GM23248 (cell line): ENCODE measurements around the gene KLB. TPM values are rescaled to one million over a fixed set of nuclear protein-coding genes. Genes with fewer than 3 reads are reported as not detected.
A peak's percentile ranks its signal among the peaks of the same experiment; 100 is the strongest.

Experiments used
- DNase-seq: peaks from one replicate; pipeline ENCODE4 v3.0.0-alpha.2; 2015
- H2AFZ ChIP-seq: fragments of 200-600 bp; sonication (generic); 2 replicates; pipeline ENCODE4 v1.6.1; 2016; ENCODE audit warnings: antibody characterized with exemption
- H3F3A ChIP-seq: fragments of 200-600 bp; sonication (generic); 2 replicates; pipeline ENCODE4 v1.6.1; 2016; ENCODE audit warnings: mild to moderate bottlenecking, antibody characterized with exemption, mixed run types; ENCODE audit not compliant: insufficient read depth
- H3K27ac ChIP-seq: fragments of 200-600 bp; sonication (generic); 2 replicates; pipeline ENCODE4 v1.5.1; 2016; ENCODE audit warnings: mild to moderate bottlenecking
- H3K27me3 ChIP-seq: fragments of 200-600 bp; sonication (generic); replicated peaks from 2 replicates; pipeline ENCODE4 v1.6.1; 2016; ENCODE audit warnings: mild to moderate bottlenecking; ENCODE audit not compliant: insufficient read depth
- H3K36me3 ChIP-seq: fragments of 200-600 bp; sonication (generic); 2 replicates; pipeline ENCODE4 v1.6.1; 2016; ENCODE audit warnings: low read depth, mild to moderate bottlenecking
- H3K4me1 ChIP-seq: fragments of 200-600 bp; sonication (generic); 2 replicates; pipeline ENCODE4 v1.6.1; 2016; ENCODE audit warnings: mild to moderate bottlenecking; ENCODE audit not compliant: insufficient read depth
- H3K4me2 ChIP-seq: fragments of 200-600 bp; sonication (generic); one replicate; pipeline ENCODE4 v1.6.1; 2016; ENCODE audit warnings: mild to moderate bottlenecking; ENCODE audit not compliant: unreplicated experiment
- H3K4me3 ChIP-seq: fragments of 200-600 bp; sonication (generic); 2 replicates; pipeline ENCODE4 v1.5.1; 2016; ENCODE audit warnings: mild to moderate bottlenecking
- H3K79me2 ChIP-seq: fragments of 200-600 bp; sonication (generic); 2 replicates; pipeline ENCODE4 v1.6.1; 2016; ENCODE audit warnings: mild to moderate bottlenecking; ENCODE audit not compliant: insufficient read depth
- H3K9ac ChIP-seq: fragments of 200-600 bp; sonication (generic); 2 replicates; pipeline ENCODE4 v1.6.1; 2016; ENCODE audit warnings: mild to moderate bottlenecking
- H3K9me2 ChIP-seq: fragments of 200-600 bp; sonication (generic); 2 replicates; pipeline ENCODE4 v1.6.1; 2016; ENCODE audit warnings: mixed run types, mild to moderate bottlenecking, moderate library complexity; ENCODE audit not compliant: insufficient read depth
- H3K9me3 ChIP-seq: fragments of 200-600 bp; sonication (generic); one replicate; pipeline ENCODE4 v1.6.1; 2017; ENCODE audit warnings: low read depth
- H4K20me1 ChIP-seq: fragments of 200-600 bp; sonication (generic); 2 replicates; pipeline ENCODE4 v1.6.0; 2016; ENCODE audit not compliant: insufficient read depth
- EZH2 ChIP-seq: fragments of 200-600 bp; sonication (generic); IDR thresholded peaks from 2 replicates; pipeline ENCODE4 v1.6.1; 2018; ENCODE audit warnings: antibody characterized with exemption, mild to moderate bottlenecking; ENCODE audit not compliant: insufficient read depth, poor library complexity, severe bottlenecking
- EZH2phosphoT487 ChIP-seq: fragments of 200-600 bp; sonication (generic); IDR thresholded peaks from 2 replicates; pipeline ENCODE4 v1.6.1; 2018; ENCODE audit warnings: antibody characterized with exemption, moderate library complexity, mild to moderate bottlenecking, low read depth; ENCODE audit not compliant: insufficient read depth
- WGBS, 2 experiments: methylation state at CpG; one replicate each; pipeline ENCODE4 v1.1.6; 2015 to 2017; ENCODE audit warnings: low lambda C conversion rate in 2 of 2, low coverage in 1 of 2; ENCODE audit errors: missing lambda C conversion rate in 2 of 2; 5-methylcytosine and 5-hydroxymethylcytosine counted together
- in situ Hi-C: fragments of 300-500 bp; cut with MboI; formaldehyde crosslinking; loops from 2 replicates; pipeline ENCODE4 v1.15.0; 2020
- polyA plus RNA-seq: library from polyadenylated mRNA; unstranded; fragments of >200 nt; fragmentation: Nextera tagmentation; extraction: Ambion mirVana; gene quantifications from 2 replicates; pipeline ENCODE4 v1.2.1, GENCODE V29; 2016
- total RNA-seq: library from RNA; depleted of rRNA; stranded (reverse); fragments of >200 nt; shearing (Covaris generic); gene quantifications from 2 replicates; pipeline ENCODE4 v1.2.3, GENCODE V29; 2014

Gene KLB
- total and polyA plus RNA-seq, 2 experiments from 2014 or later, result not detected

DNA sequence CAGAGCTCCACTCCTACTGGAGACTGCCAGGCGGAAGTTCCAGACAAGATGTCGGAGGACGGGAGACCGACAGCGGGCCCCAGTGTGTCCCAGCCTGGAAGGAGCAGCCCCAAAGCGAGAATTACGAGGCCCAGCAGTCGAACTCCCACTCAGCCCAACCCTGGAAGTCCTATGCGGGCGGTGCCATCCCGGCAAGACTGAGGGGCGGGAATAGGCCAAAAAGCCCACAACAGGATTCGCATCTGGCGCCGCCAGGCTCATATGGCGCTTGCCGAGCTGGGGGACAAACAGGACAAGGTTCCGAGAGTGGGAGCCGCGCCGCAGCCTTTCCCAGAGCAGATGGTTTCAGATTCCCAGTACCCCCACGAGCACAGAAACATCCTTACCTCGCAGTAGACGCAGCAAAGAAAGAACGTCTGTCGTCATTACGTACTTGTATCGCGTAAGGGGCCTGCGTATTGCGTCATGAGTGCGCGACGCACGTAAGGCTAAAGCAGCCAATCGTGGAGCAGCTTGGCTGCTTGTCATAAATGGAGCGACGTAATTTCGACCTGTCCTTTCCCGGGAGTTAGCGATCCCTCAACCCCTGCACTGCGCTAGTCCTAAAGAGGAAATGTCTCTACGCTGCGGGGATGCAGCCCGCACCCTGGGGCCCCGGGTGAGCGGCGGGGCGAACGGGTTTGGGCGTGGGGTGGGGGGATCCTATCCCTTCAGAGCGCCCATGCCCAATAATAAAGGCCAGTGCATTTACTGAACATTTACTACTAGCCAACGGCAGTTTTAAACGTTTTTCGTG, 52.0 kb downstream of the KLB start, which contains the start of the genes LIAS and RPL9:
Gene LIAS, plus strand, starts transcription at position 552 of the 796 bp plus-strand sequence. Its CDS starts 62 bp downstream, at position 614.
Gene RPL9, minus strand, starts transcription at position 418 of the 796 bp plus-strand sequence. CDS start 483 bp downstream, outside the sequence.
- Histone ChIP-seq H3K79me2 (peaks cover 59% of the 10 kb centered on the region), H4K20me1 (peaks cover 22% of the 10 kb centered on the region), H3K4me2 (peak within 1 kb of the TSS; percentile 98), H3K9ac (peak within 1 kb of the TSS; percentile 98), H3K27me3 (no peaks in the 10 kb centered on the region), H3K9me3 (no peaks in the 10 kb centered on the region), H2AFZ (peak within 1 kb of the TSS; percentile 97), H3K27ac (peak within 1 kb of the TSS; percentile 90), H3K9me2 (no peaks in the 10 kb centered on the region), H3F3A (peaks cover 58% of the 10 kb centered on the region), H3K36me3 (peaks cover 44% of the 10 kb centered on the region), H3K4me1 (peaks cover 24% of the 10 kb centered on the region), H3K4me3 (peak within 1 kb of the TSS; percentile 92)
- 1% methylated on average over 55 of the region's 55 CpGs for WGBS, 2 experiments
- in situ Hi-C loops, result no loop called here
- TF ChIP-seq EZH2phosphoT487, result no peak
- peak; percentile 98 for DNase-seq

DNA sequence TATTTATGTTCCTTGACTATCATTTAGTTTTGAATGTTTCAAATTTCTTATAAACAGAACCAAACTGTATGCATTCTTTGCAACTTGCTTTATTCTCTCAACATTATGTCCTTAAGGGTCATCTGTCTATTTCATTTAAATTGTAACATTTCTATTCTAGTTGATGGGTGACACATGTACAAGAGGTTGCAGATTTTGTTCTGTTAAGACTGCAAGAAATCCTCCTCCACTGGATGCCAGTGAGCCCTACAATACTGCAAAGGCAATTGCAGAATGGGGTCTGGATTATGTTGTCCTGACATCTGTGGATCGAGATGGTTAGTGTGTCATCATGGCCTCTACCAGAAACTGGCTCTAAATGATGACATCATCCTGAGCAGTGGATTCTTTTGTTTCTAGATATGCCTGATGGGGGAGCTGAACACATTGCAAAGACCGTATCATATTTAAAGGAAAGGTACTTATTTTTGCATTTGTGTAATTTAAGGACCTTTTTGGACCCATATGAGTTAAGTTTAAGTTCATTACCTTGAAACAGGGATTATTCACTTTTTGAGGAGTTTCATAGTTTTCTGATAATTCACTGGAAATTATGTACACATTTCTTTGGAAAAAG, 58.3 kb downstream of the KLB start:
- H3F3A ChIP-seq, result peaks cover 23% of the 10 kb centered on the region
- no peaks in the 10 kb centered on the region for H3K9me2 ChIP-seq
- TF ChIP-seq EZH2 (no peak), EZH2phosphoT487 (no peak)
- peak overlapping the region; percentile 61 for H3K9ac ChIP-seq
- H3K4me1 ChIP-seq, result peaks cover 11% of the 10 kb centered on the region
- peak; percentile 93 for DNase-seq
- in situ Hi-C loops, result no loop called here
- peak overlapping the region; percentile 96 for H2AFZ ChIP-seq
- H3K79me2 ChIP-seq, result peaks cover 18% of the 10 kb centered on the region
- WGBS, 2 experiments, result 2 to 5% methylated on average over 2 of the region's 2 CpGs
- peak overlapping the region; percentile 68 for H3K27ac ChIP-seq
- H4K20me1 ChIP-seq, result no peaks in the 10 kb centered on the region
- peak overlapping the region; percentile 55 for H3K4me2 ChIP-seq
- no peaks in the 10 kb centered on the region for H3K36me3 ChIP-seq
- no peaks in the 10 kb centered on the region for H3K9me3 ChIP-seq
- peak overlapping the region; percentile 39 for H3K4me3 ChIP-seq
- H3K27me3 ChIP-seq, result no peaks in the 10 kb centered on the region

DNA sequence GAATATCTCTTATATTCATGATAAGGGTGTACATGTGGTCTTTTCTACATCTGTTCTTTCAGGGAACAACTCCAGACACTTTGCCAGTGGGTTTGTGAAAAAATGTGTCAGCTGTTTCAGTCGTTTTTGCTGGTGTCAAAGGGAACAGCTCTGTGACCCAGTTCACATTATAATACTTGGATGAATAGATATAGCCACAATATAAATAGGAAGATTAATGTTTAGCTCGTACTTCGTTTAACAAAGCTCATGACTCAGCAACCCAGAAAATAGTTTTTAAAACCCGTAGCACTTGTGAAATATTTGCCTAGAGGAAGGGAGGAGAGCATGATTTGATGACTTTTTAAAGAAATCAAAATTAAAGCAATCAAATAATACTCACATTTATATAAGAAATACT, 60.0 kb downstream of the KLB start:
- Histone ChIP-seq H3F3A (peaks cover 18% of the 10 kb centered on the region), H2AFZ (no peak overlapping the region), H3K9ac (no peak overlapping the region), H3K79me2 (0 out of 2 replicates have a peak, but pooled peaks cover 7% of the 10 kb centered on the region), H3K4me3 (no peak overlapping the region), H3K36me3 (no peaks in the 10 kb centered on the region), H3K9me2 (no peaks in the 10 kb centered on the region), H4K20me1 (no peaks in the 10 kb centered on the region), H3K9me3 (no peaks in the 10 kb centered on the region), H3K4me1 (peaks cover 8% of the 10 kb centered on the region), H3K4me2 (no peak overlapping the region), H3K27ac (no peak overlapping the region), H3K27me3 (no peaks in the 10 kb centered on the region)
- WGBS, 2 experiments, result 58 to 61% methylated on average over 4 of the region's 4 CpGs
- in situ Hi-C loops, result no loop called here
- peak; percentile 33 for DNase-seq
- TF ChIP-seq EZH2phosphoT487 (no peak), EZH2 (no peak)

DNA sequence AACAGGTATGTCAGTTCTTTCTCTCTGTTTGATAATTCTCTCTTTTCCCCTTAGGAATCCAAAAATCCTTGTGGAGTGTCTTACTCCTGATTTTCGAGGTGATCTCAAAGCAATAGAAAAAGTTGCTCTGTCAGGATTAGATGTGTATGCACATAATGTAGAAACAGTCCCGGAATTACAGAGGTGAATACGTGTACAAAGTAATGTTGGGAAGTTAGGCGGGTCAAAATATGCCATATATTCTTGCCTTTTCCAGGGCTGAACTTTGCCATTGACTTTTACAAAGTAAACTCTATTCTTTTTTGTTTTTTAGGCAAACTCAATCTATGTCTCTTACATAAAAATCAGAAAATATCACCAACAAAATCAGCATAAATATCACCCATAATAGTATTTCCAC, 60.7 kb downstream of the KLB start:
- in situ Hi-C loops, result no loop called here
- Histone ChIP-seq H4K20me1 (no peaks in the 10 kb centered on the region), H3K27ac (no peak overlapping the region), H3K4me2 (no peak overlapping the region), H3K4me1 (peaks cover 8% of the 10 kb centered on the region), H3F3A (peaks cover 21% of the 10 kb centered on the region), H3K9me2 (no peaks in the 10 kb centered on the region), H3K36me3 (no peaks in the 10 kb centered on the region), H3K27me3 (no peaks in the 10 kb centered on the region), H3K4me3 (no peak overlapping the region), H3K79me2 (0 out of 2 replicates have a peak, but pooled peaks cover 7% of the 10 kb centered on the region), H3K9ac (no peak overlapping the region), H2AFZ (no peak overlapping the region), H3K9me3 (no peaks in the 10 kb centered on the region)
- WGBS, 2 experiments, result 95 to 100% methylated on average over 4 of the region's 4 CpGs
- no peak for DNase-seq
- TF ChIP-seq EZH2 (no peak), EZH2phosphoT487 (no peak)
